ENCODE results near the gene NUS1.
"Not testable (repeated sequence)": the region's sequence is repeated elsewhere in the genome, so short reads cannot be mapped to it uniquely, and the experiment has no call there.

The NUS1 gene

DNA sequence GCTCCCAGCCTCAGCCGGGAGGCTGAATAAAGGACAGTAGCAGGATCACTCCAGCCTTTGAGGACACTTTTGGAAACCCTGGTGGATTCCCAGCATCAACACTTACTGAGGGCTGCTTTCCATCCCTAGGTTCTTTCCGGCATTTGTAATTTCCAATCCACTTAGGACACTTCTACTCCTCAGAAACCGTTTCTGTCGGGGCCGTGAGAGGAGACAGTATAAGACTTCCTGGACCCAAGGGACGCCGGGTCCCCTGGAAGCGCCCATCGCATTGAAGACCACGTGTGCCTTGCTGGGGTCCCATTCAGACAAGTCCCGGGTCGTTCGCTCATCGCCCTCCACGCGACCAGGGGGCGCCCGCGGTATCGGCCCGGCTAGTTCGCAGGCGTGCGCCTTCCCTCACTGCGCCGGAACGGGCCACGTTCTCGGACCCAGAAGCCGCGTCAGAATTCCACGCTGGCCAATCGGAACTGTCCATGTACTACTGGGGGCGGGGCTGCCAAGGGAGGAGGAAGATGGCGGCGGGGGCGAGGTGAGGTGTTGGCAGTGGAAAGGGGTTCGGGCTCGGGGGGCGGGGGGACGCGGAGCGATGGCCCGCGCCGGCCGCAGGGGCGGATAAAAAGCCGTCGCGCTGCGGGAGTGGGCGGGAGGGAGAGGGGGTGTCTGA, at the start of gene NUS1:
Gene NUS1 (plus strand): TSS at position 479 of the 667 bp plus-strand sequence. CDS start 202 bp downstream, outside the sequence.
- peak within 1 kb of the TSS; percentile 40; the same call in 1 of the 2 replicates for H3K27ac ChIP-seq
- TF ChIP-seq ZFX (IDR thresholded peaks at IDR 0.05; ENCODE audit: borderline replicate concordance): no peak
- TF ChIP-seq, protein P1, sequence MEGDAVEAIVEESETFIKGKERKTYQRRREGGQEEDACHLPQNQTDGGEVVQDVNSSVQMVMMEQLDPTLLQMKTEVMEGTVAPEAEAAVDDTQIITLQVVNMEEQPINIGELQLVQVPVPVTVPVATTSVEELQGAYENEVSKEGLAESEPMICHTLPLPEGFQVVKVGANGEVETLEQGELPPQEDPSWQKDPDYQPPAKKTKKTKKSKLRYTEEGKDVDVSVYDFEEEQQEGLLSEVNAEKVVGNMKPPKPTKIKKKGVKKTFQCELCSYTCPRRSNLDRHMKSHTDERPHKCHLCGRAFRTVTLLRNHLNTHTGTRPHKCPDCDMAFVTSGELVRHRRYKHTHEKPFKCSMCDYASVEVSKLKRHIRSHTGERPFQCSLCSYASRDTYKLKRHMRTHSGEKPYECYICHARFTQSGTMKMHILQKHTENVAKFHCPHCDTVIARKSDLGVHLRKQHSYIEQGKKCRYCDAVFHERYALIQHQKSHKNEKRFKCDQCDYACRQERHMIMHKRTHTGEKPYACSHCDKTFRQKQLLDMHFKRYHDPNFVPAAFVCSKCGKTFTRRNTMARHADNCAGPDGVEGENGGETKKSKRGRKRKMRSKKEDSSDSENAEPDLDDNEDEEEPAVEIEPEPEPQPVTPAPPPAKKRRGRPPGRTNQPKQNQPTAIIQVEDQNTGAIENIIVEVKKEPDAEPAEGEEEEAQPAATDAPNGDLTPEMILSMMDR (IDR thresholded peaks at IDR 0.05): peak; percentile 92

DNA sequence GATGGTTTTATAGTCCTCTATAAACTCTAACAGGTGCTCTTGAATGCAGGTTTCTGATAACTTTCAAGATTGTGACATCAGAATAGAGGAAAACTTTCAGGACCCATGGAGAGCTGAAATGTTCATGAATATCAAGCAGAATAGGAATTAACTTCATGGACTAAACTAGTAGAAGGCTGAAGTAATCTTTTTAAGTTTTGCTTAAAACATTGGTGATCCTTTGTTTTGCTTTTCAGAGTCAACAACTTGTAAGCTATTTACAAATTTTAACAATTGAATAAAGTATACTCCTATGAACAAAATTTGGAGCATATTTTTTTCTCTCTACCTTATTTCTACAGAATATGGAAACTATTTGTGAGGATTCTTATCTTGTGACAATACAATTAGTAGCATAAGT, 47.7 kb upstream of the NUS1 start:
- no peak overlapping the region for H3K27ac ChIP-seq
- TF ChIP-seq, protein P1 (IDR thresholded peaks at IDR 0.05): no peak
- TF ChIP-seq ZFX (IDR thresholded peaks at IDR 0.05; ENCODE audit: borderline replicate concordance): no peak

DNA sequence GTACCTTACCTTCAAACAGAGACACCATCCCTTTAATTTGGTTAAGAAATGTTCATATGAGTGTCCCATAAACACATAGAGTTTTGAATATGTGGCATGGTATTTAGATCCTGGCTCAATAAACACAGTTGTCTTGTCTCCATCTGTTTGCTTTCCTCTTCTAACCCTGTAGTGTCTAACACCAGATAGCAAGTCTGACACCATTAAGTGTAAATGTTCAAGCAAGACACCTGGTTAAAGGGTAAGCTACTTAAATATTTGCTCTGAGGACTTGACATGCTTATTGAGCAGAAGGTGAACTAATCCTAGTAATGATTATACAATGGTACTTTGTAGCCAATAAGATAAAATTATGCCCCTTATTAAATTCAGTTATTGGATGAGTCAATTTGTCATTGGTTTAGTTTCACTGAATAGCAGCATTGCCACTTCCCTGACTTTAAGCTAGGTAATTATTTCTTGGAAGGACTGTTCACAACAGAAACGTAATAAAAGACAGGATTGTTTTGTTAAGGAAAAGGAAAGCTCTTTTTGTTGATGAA, 46.1 kb upstream of the NUS1 start:
- H3K27ac ChIP-seq: no peak overlapping the region
- TF ChIP-seq ZFX (IDR thresholded peaks at IDR 0.05; ENCODE audit: borderline replicate concordance): no peak
- TF ChIP-seq, protein P1 (IDR thresholded peaks at IDR 0.05): no peak

DNA sequence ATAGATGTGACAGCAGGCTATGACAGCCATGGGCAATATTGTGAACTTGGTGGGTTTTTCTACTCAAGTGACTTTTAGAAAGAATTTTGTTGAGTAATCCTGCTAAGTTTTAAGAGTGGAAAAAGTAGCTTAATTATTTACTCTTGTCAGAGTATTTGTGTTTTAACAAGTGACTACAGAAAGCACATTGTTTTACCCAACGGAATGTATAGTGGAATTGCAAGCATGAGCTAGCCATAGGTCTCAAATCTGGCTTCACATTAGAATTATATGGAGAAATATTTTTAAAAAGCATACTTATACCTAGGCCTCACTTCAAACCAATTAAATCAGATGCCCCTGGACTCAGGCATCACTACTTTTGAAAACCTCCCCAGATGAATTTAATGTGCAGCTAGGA, 37.5 kb upstream of the NUS1 start:
- TF ChIP-seq, protein P1 (IDR thresholded peaks at IDR 0.05): no peak
- no peak for TF ChIP-seq ZFX (IDR thresholded peaks at IDR 0.05; ENCODE audit: borderline replicate concordance)

DNA sequence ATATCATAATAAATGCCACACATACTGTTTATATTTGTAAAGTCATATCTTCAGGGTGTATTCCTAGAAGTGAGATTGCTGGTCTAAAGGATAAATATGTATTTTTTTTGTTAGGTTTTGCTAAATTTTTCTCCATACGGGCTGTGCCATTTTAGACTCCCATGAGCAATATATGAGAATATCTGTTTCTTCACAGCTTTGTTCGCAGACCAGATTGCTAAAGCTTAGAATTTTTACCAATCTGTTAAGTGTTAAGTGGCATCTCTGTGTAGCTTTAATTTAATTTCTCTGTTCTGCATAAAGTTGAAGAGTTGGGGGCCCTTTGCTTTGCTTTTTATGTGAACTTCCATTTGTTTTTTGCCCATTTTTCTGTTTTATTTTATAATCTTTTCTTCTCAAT, 32.3 kb upstream of the NUS1 start:
- no peak for TF ChIP-seq ZFX (IDR thresholded peaks at IDR 0.05; ENCODE audit: borderline replicate concordance)
- TF ChIP-seq, protein P1 (IDR thresholded peaks at IDR 0.05): no peak
- H3K27ac ChIP-seq: no peak overlapping the region

More for the DNA sequence above, 37.5 kb upstream of the NUS1 start:
- no peak overlapping the region for H3K27ac ChIP-seq

DNA sequence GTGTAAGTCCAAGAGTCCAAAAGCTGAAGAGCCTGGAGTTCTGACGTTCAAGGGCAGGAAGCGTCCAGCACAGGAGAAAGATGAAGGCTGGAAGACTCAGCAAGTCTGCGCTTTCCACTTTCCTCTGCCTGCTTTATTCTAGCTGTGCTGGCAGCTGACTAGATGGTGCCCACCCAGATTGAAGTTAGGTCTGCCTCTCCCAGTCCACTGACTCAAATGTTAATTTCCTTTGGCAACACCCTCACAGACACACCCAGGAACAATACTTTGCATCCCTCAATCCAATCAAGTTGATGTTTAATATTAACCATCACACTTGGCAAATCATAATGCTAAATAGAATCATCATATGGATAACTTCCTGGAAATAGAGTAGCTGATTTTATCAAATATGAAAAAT, 23.3 kb upstream of the NUS1 start:
- H3K27ac ChIP-seq: not testable (repeated sequence)

DNA sequence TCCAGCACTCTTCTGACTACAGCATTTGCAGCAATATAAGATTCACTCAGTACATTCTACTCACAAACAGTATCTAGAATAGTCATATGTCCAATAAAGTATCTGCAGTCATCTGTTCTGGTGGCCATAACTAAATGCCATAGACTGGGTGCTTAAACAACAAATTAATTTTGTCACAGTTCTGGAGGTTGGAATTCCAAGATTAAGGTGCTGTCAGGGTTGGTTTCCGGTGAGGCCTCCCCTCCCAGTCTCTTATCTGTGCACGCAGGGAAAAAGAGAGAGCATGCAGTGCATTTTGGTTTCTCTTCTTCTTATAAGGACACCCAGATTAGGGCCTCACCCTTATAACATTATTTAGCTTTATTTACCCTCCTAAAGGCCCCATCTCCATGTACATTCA, 21.3 kb upstream of the NUS1 start:
- no peak for TF ChIP-seq ZFX (IDR thresholded peaks at IDR 0.05; ENCODE audit: borderline replicate concordance)
- TF ChIP-seq, protein P1 (IDR thresholded peaks at IDR 0.05): no peak

More for the DNA sequence above, 21.3 kb upstream of the NUS1 start:
- no peak overlapping the region for H3K27ac ChIP-seq
